ENCODE results near the gene RNF213.

The RNF213 gene

DNA sequence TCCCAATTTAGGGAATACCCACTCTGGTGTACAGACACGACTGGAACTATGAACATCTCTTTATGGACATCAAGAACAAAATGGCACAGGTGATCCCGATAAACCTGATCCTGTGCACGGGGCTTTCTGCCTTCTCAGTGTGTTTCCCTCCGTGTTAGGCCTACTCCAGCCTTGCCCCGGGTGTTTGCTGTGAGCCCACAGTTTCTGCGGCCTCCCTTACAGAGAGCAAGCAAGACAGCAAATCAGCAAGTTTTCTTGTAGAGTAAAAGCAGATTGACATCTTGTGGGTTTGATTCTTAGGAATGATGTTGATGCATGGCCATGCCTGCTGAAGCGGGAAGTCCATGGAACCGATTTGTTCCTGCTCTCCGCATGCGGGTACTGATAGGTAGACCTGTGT, 127.9 kb downstream of the RNF213 start:
- Histone ChIP-seq H3K27me3 (replicated peaks; ENCODE audit: control insufficient read depth, insufficient read depth, low read length) (no peaks in the 10 kb centered on the region), H3K4me3 (replicated peaks; ENCODE audit: low read depth, low read length) (no peak overlapping the region), H3K36me3 (ENCODE audit: control insufficient read depth, insufficient read depth, low read length) (peaks cover 59% of the 10 kb centered on the region)
- TF ChIP-seq, protein P1, sequence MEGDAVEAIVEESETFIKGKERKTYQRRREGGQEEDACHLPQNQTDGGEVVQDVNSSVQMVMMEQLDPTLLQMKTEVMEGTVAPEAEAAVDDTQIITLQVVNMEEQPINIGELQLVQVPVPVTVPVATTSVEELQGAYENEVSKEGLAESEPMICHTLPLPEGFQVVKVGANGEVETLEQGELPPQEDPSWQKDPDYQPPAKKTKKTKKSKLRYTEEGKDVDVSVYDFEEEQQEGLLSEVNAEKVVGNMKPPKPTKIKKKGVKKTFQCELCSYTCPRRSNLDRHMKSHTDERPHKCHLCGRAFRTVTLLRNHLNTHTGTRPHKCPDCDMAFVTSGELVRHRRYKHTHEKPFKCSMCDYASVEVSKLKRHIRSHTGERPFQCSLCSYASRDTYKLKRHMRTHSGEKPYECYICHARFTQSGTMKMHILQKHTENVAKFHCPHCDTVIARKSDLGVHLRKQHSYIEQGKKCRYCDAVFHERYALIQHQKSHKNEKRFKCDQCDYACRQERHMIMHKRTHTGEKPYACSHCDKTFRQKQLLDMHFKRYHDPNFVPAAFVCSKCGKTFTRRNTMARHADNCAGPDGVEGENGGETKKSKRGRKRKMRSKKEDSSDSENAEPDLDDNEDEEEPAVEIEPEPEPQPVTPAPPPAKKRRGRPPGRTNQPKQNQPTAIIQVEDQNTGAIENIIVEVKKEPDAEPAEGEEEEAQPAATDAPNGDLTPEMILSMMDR (IDR thresholded peaks at IDR 0.05; ENCODE audit: insufficient read depth, low read length, poor library complexity, severe bottlenecking) = no peak
- no peak for DNase-seq (ENCODE audit: extremely low read depth, insufficient read length)

DNA sequence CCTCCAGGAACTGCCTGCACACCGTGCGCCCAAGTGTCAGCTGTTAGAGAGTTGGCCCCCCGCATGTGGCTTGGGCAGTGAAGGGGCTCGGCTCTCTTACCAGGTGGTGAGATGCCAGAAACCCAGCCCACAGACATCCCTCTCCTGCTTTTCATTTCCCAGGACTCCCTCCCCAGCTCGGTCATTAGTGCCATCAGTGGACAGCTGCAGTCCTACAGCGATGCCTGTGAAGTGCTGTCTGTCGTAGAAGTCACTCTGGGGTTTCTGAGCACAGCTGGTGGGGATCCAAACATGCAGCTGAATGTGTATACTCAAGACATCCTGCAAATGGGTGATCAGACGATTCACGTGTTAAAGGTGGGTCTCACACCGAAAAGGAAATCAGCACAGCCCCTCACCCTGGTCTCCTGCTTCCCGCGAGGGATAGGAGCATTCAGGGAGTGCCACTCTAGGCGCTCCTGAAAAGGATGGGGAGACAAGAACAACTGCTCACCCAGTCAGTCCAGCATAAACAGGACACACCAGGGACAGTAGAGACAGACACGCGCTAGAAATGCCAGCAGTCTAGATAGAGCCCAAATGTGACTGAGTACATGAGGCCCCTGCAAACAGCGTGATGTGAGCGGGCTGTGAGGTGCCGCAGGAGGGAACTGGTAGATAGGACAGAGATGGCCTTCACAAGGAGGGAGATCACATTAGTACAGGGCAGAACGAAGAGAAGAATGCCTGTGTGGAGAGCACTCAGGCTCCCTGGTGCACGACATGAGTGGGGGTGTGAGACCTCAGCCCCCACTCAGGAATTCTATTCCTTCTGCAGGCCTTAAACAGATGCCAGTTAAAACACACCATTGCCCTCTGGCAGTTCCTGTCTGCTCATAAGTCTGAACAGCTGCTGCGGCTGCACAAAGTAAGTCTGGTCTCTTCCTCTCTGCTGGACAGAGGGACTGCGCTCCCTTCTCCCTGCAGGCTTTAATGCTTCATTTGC, 128.7 kb downstream of the RNF213 start:
- H3K27me3 ChIP-seq (replicated peaks; ENCODE audit: control insufficient read depth, insufficient read depth, low read length) = no peaks in the 10 kb centered on the region
- no peak for DNase-seq (ENCODE audit: extremely low read depth, insufficient read length)
- H3K36me3 ChIP-seq (ENCODE audit: control insufficient read depth, insufficient read depth, low read length) = peaks cover 57% of the 10 kb centered on the region
- TF ChIP-seq, protein P1 (IDR thresholded peaks at IDR 0.05; ENCODE audit: insufficient read depth, low read length, poor library complexity, severe bottlenecking) = no peak
- no peak overlapping the region for H3K4me3 ChIP-seq (replicated peaks; ENCODE audit: low read depth, low read length)

DNA sequence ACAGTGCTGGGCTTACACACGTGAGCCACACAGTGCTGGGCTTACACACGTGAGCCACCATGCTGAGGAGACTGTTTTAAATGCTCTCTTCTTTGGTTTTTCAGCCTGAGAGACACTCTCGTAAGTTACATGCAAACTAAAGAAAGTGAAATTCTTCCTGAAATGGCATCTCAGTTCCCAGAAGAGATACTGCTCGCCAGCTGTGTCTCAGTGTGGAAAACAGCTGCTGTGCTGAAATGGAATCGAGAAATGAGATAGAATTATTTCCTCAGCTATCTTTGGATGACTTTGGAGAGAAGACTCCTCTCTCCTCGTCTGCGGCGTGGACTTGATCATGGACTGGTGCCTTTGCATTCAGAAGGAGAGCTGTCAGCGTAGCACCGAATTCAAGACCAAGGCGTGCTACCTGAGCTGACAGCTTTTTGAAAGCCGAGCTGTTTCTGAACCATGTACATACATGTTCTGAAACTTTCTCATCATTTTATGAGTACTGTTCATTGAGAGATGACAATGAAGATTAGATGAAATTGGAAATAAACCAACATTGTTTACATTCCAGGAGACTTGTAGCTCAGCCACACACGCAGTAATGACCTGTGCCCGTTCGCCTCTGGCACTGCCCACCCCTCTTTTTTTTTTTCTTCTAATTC, 132.7 kb downstream of the RNF213 start:
- Histone ChIP-seq H3K27me3 (replicated peaks; ENCODE audit: control insufficient read depth, insufficient read depth, low read length) (no peaks in the 10 kb centered on the region), H3K36me3 (ENCODE audit: control insufficient read depth, insufficient read depth, low read length) (peaks cover 27% of the 10 kb centered on the region), H3K4me3 (replicated peaks; ENCODE audit: low read depth, low read length) (no peak overlapping the region)
- DNase-seq (ENCODE audit: extremely low read depth, insufficient read length) = no peak
- TF ChIP-seq, protein P1 (IDR thresholded peaks at IDR 0.05; ENCODE audit: insufficient read depth, low read length, poor library complexity, severe bottlenecking) = no peak

DNA sequence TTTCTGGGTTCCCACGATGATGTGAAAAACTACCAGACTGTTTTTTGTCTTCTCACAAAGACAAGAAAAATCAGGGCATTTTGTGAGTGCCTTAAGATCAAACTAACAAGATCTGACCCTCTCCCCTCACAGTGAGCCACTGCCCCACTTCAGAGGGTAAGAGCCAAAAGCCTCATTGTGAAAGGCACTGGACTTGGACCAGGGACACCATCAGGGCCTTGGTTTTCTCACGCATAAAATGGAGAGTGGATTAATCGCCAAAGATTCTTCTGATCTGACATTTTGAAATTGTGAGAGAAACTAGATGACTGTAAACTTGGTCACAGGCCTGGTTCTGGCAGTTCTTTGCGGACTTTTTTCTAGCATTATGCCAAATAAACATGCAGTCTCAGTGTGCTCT, 133.3 kb downstream of the RNF213 start:
- no peak overlapping the region for H3K4me3 ChIP-seq (replicated peaks; ENCODE audit: low read depth, low read length)
- TF ChIP-seq, protein P1 (IDR thresholded peaks at IDR 0.05; ENCODE audit: insufficient read depth, low read length, poor library complexity, severe bottlenecking) = no peak

DNA sequence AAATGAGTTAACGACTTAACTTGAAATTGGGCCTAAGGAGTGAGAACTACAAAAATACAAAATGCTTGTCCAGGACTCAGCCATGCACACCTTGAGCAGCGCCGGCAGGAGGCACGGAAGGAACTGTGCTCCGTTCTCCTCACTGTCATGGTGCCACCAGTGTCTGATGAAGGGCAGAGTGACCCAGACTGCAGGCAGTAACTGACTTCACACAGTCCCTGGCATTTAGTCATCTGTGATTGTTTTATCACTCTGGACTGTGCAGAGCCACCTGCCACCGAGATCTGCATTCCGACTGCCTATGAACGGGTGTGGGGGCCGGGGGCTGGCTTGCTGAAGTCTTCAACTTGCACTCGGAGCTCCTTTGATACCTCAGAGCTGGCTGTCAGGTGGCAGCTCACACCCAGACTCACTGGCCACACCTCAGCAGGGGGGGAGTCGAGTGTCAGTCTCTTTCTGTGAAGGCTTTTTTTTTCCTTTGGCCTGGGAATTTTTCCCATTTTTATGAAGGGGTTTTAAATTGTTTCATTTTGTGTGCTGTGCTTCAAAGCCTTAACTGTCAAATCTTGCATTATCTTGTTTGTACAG, 134.1 kb downstream of the RNF213 start:
- TF ChIP-seq, protein P1 (IDR thresholded peaks at IDR 0.05; ENCODE audit: insufficient read depth, low read length, poor library complexity, severe bottlenecking) = no peak
- H3K27me3 ChIP-seq (replicated peaks; ENCODE audit: control insufficient read depth, insufficient read depth, low read length) = no peaks in the 10 kb centered on the region
- DNase-seq (ENCODE audit: extremely low read depth, insufficient read length) = no peak
- H3K36me3 ChIP-seq (ENCODE audit: control insufficient read depth, insufficient read depth, low read length) = peaks cover 13% of the 10 kb centered on the region
- no peak overlapping the region for H3K4me3 ChIP-seq (replicated peaks; ENCODE audit: low read depth, low read length)

More for the DNA sequence above, 133.3 kb downstream of the RNF213 start:
- Histone ChIP-seq H3K36me3 (ENCODE audit: control insufficient read depth, insufficient read depth, low read length) (peaks cover 21% of the 10 kb centered on the region), H3K27me3 (replicated peaks; ENCODE audit: control insufficient read depth, insufficient read depth, low read length) (no peaks in the 10 kb centered on the region)
- DNase-seq (ENCODE audit: extremely low read depth, insufficient read length) = no peak
